Lower leg skin (tissue), 3 donors: ENCODE results near the gene RNF212.

Experiments used
- POLR2A ChIP-seq, 2 donors: fragments of 450-650 bp; IDR thresholded peaks; one replicate each; pipeline ENCODE4 v1.6.1; 2016 to 2017; ENCODE audit warnings: antibody characterized with exemption in 2 of 2, mild to moderate bottlenecking in 1 of 2, moderate library complexity in 1 of 2
- TF ChIP-seq, protein P1 (sequence below), 3 donors: fragments of 450-650 bp; IDR thresholded peaks; one replicate each; pipeline ENCODE4 v1.5.1; 2016; ENCODE audit warnings: antibody characterized with exemption in 3 of 3, mild to moderate bottlenecking in 3 of 3, moderate library complexity in 2 of 3

- TF ChIP-seq, protein P1, sequence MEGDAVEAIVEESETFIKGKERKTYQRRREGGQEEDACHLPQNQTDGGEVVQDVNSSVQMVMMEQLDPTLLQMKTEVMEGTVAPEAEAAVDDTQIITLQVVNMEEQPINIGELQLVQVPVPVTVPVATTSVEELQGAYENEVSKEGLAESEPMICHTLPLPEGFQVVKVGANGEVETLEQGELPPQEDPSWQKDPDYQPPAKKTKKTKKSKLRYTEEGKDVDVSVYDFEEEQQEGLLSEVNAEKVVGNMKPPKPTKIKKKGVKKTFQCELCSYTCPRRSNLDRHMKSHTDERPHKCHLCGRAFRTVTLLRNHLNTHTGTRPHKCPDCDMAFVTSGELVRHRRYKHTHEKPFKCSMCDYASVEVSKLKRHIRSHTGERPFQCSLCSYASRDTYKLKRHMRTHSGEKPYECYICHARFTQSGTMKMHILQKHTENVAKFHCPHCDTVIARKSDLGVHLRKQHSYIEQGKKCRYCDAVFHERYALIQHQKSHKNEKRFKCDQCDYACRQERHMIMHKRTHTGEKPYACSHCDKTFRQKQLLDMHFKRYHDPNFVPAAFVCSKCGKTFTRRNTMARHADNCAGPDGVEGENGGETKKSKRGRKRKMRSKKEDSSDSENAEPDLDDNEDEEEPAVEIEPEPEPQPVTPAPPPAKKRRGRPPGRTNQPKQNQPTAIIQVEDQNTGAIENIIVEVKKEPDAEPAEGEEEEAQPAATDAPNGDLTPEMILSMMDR (IDR thresholded peaks at IDR 0.05), result no peak
- no peak for TF ChIP-seq POLR2A (IDR thresholded peaks at IDR 0.05)
These were observed 47.0 kb upstream of the RNF212 start for GRCh38 chr4:1160351-1160750.
